PFSK-1 (cell line): ENCODE measurements around the gene RASA2.

ENCODE experiments used
- FOXP2 ChIP-seq: optimal IDR thresholded peaks from 2 replicates; pipeline ENCODE3; 2011; ENCODE audit warnings: borderline replicate concordance, control low read depth, inconsistent platforms; ENCODE audit not compliant: insufficient read depth; ENCODE audit errors: extremely low read length, extremely low read depth
- POLR2AphosphoS5 ChIP-seq: IDR thresholded peaks from 2 replicates; pipeline ENCODE4 v1.6.1; 2012; ENCODE audit warnings: low read depth, mild to moderate bottlenecking, control low read depth, low read length, moderate library complexity
- SIN3A ChIP-seq: IDR thresholded peaks from 2 replicates; pipeline ENCODE4 v1.6.1; 2012; ENCODE audit warnings: mild to moderate bottlenecking, low read length, moderate library complexity, borderline replicate concordance; ENCODE audit not compliant: insufficient read depth
- TAF1 ChIP-seq: IDR thresholded peaks from 2 replicates; pipeline ENCODE4 v1.6.1; 2012; ENCODE audit warnings: low read length, control low read depth, borderline replicate concordance; ENCODE audit not compliant: insufficient read depth
- TF ChIP-seq, protein P1 (sequence below), 2 experiments: IDR thresholded peaks; 2 replicates each; pipeline versions ENCODE4 v1.6.1 to v1.8.0; 2011 to 2012; ENCODE audit warnings: low read depth in 2 of 2, low read length in 2 of 2, control low read depth in 1 of 2, inconsistent platforms in 1 of 2, mild to moderate bottlenecking in 1 of 2, moderate library complexity in 1 of 2; ENCODE audit not compliant: insufficient read depth in 1 of 2

The RASA2 gene

DNA sequence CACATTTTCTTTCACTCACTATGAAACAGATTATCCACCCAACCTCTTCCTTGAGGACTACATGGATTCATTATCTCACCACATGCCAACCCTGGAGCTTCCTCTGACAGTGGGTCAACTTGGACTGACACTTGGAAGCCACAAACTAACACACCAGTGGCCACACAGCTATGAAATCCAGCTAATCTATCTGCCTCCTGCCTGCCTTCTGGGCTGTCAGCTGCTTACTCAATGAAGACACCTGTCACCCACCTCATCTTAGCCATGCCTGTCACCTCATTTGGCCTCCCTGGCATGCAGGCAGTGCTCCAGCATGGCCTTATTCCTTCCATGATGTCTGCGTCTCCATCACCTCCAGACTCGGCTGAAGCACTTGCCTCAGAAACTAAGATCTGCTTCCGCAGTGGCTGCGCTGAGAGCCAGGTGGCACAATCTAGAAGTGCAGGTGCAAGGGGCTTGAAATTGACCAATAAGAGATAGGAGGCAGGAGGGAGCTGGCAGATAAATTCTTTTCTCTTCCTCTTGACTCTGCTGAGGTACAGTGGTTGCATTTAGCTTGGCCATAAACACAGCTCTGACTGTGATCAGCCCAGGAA, 146.1 kb downstream of the RASA2 start:
- TF ChIP-seq, protein P1, sequence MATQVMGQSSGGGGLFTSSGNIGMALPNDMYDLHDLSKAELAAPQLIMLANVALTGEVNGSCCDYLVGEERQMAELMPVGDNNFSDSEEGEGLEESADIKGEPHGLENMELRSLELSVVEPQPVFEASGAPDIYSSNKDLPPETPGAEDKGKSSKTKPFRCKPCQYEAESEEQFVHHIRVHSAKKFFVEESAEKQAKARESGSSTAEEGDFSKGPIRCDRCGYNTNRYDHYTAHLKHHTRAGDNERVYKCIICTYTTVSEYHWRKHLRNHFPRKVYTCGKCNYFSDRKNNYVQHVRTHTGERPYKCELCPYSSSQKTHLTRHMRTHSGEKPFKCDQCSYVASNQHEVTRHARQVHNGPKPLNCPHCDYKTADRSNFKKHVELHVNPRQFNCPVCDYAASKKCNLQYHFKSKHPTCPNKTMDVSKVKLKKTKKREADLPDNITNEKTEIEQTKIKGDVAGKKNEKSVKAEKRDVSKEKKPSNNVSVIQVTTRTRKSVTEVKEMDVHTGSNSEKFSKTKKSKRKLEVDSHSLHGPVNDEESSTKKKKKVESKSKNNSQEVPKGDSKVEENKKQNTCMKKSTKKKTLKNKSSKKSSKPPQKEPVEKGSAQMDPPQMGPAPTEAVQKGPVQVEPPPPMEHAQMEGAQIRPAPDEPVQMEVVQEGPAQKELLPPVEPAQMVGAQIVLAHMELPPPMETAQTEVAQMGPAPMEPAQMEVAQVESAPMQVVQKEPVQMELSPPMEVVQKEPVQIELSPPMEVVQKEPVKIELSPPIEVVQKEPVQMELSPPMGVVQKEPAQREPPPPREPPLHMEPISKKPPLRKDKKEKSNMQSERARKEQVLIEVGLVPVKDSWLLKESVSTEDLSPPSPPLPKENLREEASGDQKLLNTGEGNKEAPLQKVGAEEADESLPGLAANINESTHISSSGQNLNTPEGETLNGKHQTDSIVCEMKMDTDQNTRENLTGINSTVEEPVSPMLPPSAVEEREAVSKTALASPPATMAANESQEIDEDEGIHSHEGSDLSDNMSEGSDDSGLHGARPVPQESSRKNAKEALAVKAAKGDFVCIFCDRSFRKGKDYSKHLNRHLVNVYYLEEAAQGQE (IDR thresholded peaks at IDR 0.05; ENCODE audit: insufficient read depth in 1 of 2, low read depth in 2 of 2, low read length in 2 of 2) = no peak
- TF ChIP-seq FOXP2 (no peak), TAF1 (no peak), POLR2AphosphoS5 (no peak), SIN3A (no peak)

- TF ChIP-seq, protein P1 (IDR thresholded peaks at IDR 0.05; ENCODE audit: insufficient read depth in 1 of 2, low read depth in 2 of 2, low read length in 2 of 2) = no peak
- TF ChIP-seq TAF1 = no peak
- no peak for TF ChIP-seq SIN3A
- TF ChIP-seq FOXP2 = no peak
- no peak for TF ChIP-seq POLR2AphosphoS5
Observed at GRCh38 chr3:141642215-141642614, 155.4 kb downstream of the RASA2 start.

DNA sequence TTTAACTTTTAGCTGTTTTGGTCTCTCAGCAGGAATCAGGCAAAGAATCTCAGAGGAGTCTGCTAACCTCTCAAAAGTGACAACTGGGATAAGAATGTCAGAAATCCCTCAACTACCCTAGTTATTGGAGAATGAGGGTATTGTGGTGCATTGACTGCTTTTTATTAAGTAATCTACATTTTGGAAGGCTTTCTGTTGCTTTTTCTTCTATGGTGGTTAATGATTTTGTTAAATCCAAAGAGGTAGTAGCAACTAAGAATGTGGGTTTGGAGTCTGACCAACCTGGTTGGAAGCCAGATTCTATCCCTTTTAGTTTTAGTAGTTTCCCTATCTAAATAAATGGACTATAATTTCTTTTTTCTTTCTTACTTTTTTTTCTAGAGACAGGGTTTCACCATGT, 156.6 kb downstream of the RASA2 start:
- TF ChIP-seq TAF1 = no peak
- TF ChIP-seq SIN3A = no peak
- TF ChIP-seq, protein P1 (IDR thresholded peaks at IDR 0.05; ENCODE audit: insufficient read depth in 1 of 2, low read depth in 2 of 2, low read length in 2 of 2) = no peak
- no peak for TF ChIP-seq POLR2AphosphoS5
- TF ChIP-seq FOXP2 = no peak

- TF ChIP-seq POLR2AphosphoS5 (no peak), SIN3A (no peak), FOXP2 (no peak), TAF1 (no peak)
- TF ChIP-seq, protein P1 (IDR thresholded peaks at IDR 0.05; ENCODE audit: insufficient read depth in 1 of 2, low read depth in 2 of 2, low read length in 2 of 2) = no peak
Observed at GRCh38 chr3:141643796-141644195, 157.0 kb downstream of the RASA2 start.

DNA sequence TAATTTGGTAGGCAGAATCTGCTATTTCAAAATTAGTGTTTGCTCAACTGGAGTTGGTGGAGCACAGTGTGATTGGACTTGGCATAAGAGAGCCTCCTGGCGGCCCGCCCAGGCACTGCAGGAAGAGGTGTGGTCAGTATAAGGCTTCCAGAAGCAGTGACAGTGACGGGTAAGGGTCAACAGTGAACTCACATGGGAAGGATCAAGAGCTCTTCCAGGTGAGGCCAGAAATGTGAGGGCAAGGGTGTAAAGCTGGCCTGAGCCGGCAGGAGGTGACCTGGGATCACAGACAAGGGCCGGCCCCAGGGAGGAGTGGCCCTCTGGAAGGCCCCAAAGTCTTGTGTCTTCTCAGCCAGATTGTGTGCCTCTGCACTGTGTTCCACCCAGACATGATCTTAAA, 158.1 kb downstream of the RASA2 start:
- TF ChIP-seq, protein P1 (IDR thresholded peaks at IDR 0.05; ENCODE audit: insufficient read depth in 1 of 2, low read depth in 2 of 2, low read length in 2 of 2) = no peak
